B cell (primary cell): ENCODE data around the gene ULK1. TPM values are rescaled to one million over a fixed set of nuclear protein-coding genes. Genes with fewer than 3 reads are reported as not detected.

ENCODE experiments used
- ATAC-seq: fragments of 200-7000 bp; cut with Tn5 transposase; one replicate; pipeline ENCODE4 v1.10.0; 2021; ENCODE audit warnings: low read depth, mild to moderate bottlenecking, moderate number of reproducible peaks, moderate library complexity
- CTCF ChIA-PET: fragments of 350-600 bp; sonication (Branson Sonifier 250); formaldehyde crosslinking; loops from one replicate; lab custom pipeline; 2021; ENCODE audit warnings: antibody characterized with exemption, inconsistent platforms; lab: Charles Lee
- POLR2A ChIA-PET: fragments of 350-600 bp; sonication (Branson Sonifier 250); formaldehyde crosslinking; loops from one replicate; lab custom pipeline; 2021; ENCODE audit warnings: antibody characterized with exemption; lab: Charles Lee
- DNase-seq: peaks from one replicate; pipeline ENCODE4 v3.0.0; 2013
- H2AFZ ChIP-seq: 2 replicates; pipeline ENCODE4 v1.6.1; 2012; ENCODE audit warnings: mild to moderate bottlenecking, low read depth, low read length; ENCODE audit not compliant: insufficient read depth, poor library complexity, severe bottlenecking
- H3K27ac ChIP-seq, 2 donors: 1 replicate in 1 of 2; 2 replicates in 1 of 2; pipeline ENCODE4 v1.5.1; 2012 to 2013; ENCODE audit warnings: low read length in 2 of 2, mild to moderate bottlenecking in 2 of 2, moderate library complexity in 1 of 2
- H3K27me3 ChIP-seq, 4 experiments: fragments of 200-600 bp in 1 of 4; sonication (generic) in 1 of 4; replicated peaks in 1 of 4; 1 replicate in 2 of 4; 2 replicates in 2 of 4; pipeline versions ENCODE4 v1.6.1 to v1.7.0; 2013 to 2016; ENCODE audit warnings: low read length in 3 of 4, mild to moderate bottlenecking in 2 of 4, mixed read lengths in 1 of 4, moderate library complexity in 1 of 4; ENCODE audit not compliant: insufficient read depth in 4 of 4, control insufficient read depth in 3 of 4; ENCODE audit errors: control extremely low read depth in 1 of 4
- H3K36me3 ChIP-seq, 2 experiments: replicated peaks in 1 of 2; 1 replicate in 1 of 2; 2 replicates in 1 of 2; pipeline versions ENCODE4 v1.6.1 to v1.7.1; 2013; ENCODE audit warnings: low read length in 1 of 2; ENCODE audit not compliant: insufficient read depth in 2 of 2, control insufficient read depth in 1 of 2; ENCODE audit errors: control extremely low read depth in 1 of 2, extremely low read depth in 1 of 2
- H3K4me1 ChIP-seq, 2 donors: fragments of 200-600 bp in 1 of 2; sonication (generic) in 1 of 2; 1 replicate in 1 of 2; 2 replicates in 1 of 2; pipeline versions ENCODE4 v1.5.1 to v1.6.1; 2013 to 2017; ENCODE audit warnings: low read length in 2 of 2; ENCODE audit not compliant: control insufficient read depth in 2 of 2, insufficient read depth in 2 of 2
- H3K4me2 ChIP-seq: replicated peaks from 2 replicates; pipeline ENCODE3; 2012; ENCODE audit warnings: mild to moderate bottlenecking, low read depth, low read length; ENCODE audit not compliant: poor library complexity, severe bottlenecking
- H3K4me3 ChIP-seq, 5 experiments: fragments of 200-600 bp in 1 of 5; sonication (generic) in 1 of 5; 1 replicate in 3 of 5; 2 replicates in 2 of 5; pipeline versions ENCODE4 v1.5.1 to v1.7.0; 2011 to 2016; ENCODE audit warnings: low read length in 4 of 5, mild to moderate bottlenecking in 4 of 5, low read depth in 2 of 5, control low read depth in 1 of 5, moderate library complexity in 1 of 5; ENCODE audit not compliant: insufficient read depth in 1 of 5; ENCODE audit errors: control extremely low read depth in 1 of 5, extremely low read depth in 1 of 5
- H3K79me2 ChIP-seq: fragments of 200-600 bp; sonication (generic); one replicate; pipeline ENCODE4 v1.6.0; 2016; ENCODE audit warnings: low read length; ENCODE audit not compliant: control insufficient read depth, insufficient read depth
- H3K9ac ChIP-seq: fragments of 200-600 bp; sonication (generic); 2 replicates; pipeline ENCODE4 v1.6.1; 2017; ENCODE audit warnings: mild to moderate bottlenecking, low read length, moderate library complexity
- H3K9me3 ChIP-seq, 3 donors: one replicate each; pipeline versions ENCODE4 v1.6.1 to v1.7.1; 2013; ENCODE audit warnings: low read length in 2 of 3; ENCODE audit not compliant: control insufficient read depth in 2 of 3, insufficient read depth in 1 of 3; ENCODE audit errors: control extremely low read depth in 1 of 3
- H4K20me1 ChIP-seq: 2 replicates; pipeline ENCODE4 v1.6.0; 2012; ENCODE audit warnings: mild to moderate bottlenecking, low read length; ENCODE audit not compliant: insufficient read depth, control insufficient read depth, poor library complexity, severe bottlenecking
- H3K27ac Mint-ChIP-seq: one replicate; pipeline ENCODE4 v1.8.0; 2021; ENCODE audit warnings: mixed read lengths
- H3K27me3 Mint-ChIP-seq: one replicate; pipeline ENCODE4 v1.8.0; 2021; ENCODE audit warnings: mixed read lengths
- H3K4me1 Mint-ChIP-seq: one replicate; pipeline ENCODE4 v1.8.0; 2021; ENCODE audit warnings: mixed read lengths
- H3K4me3 Mint-ChIP-seq: one replicate; pipeline ENCODE4 v1.8.0; 2021; ENCODE audit warnings: mixed read lengths
- H3K9me3 Mint-ChIP-seq: one replicate; pipeline ENCODE4 v1.8.0; 2022; ENCODE audit warnings: mixed read lengths; ENCODE audit not compliant: insufficient read depth
- CTCF ChIP-seq: fragments of 200-600 bp; IDR thresholded peaks from one replicate; pipeline ENCODE4 v1.8.0; 2022; ENCODE audit warnings: antibody characterized with exemption, mild to moderate bottlenecking
- EZH2 ChIP-seq: IDR thresholded peaks from 2 replicates; pipeline ENCODE4 v1.6.1; 2012; ENCODE audit warnings: borderline replicate concordance, low read depth, mild to moderate bottlenecking, moderate library complexity, low read length; ENCODE audit not compliant: insufficient read depth, poor library complexity, severe bottlenecking
- WGBS: methylation state at CpG from one replicate; pipeline ENCODE4 v1.1.5; 2013; ENCODE audit warnings: missing lambda C conversion rate; ENCODE audit not compliant: insufficient coverage; 5-methylcytosine and 5-hydroxymethylcytosine counted together
- intact Hi-C: fragments of 100-400 bp; cut with micrococcal nuclease; formaldehyde crosslinking; loops from one replicate; pipeline ENCODE4 v1.10.0; 2022
- polyA plus RNA-seq: library from polyadenylated mRNA; depleted of rRNA; stranded (reverse); fragments of >200 nt; gene quantifications from 2 replicates; pipeline ENCODE4 v1.2.3, GENCODE V29; 2012
- total RNA-seq, 2 donors: library from RNA; stranded (reverse); fragments of 120-200 nt in 1 of 2; gene quantifications; 1 replicate in 1 of 2; 2 replicates in 1 of 2; pipeline versions ENCODE4 v1.2.3 to v1.2.4, GENCODE V29; 2013 to 2022

The ULK1 gene
- total and polyA plus RNA-seq, 2 donors (not counting 1 experiment from before 2014, with no cell fraction given): 38.9 to 59.5 TPM

GRCh38 chr12:131856366-131857097 is 37.9 kb upstream of the ULK1 start:
- Mint-ChIP-seq H3K27me3 (peaks cover 12% of the 10 kb centered on the region), H3K27ac (no peak overlapping the region), H3K4me1 (peaks cover 20% of the 10 kb centered on the region), H3K4me3 (no peak overlapping the region), H3K9me3 (no peaks in the 10 kb centered on the region)
- no peak for ATAC-seq
- Histone ChIP-seq H3K4me1 (peaks cover 18 to 19% of the 10 kb centered on the region in 2 donors), H3K36me3 (no peaks in the 10 kb centered on the region), H3K4me2 (no peak overlapping the region), H3K27ac (no peak overlapping the region), H3K9me3 (peaks cover 0 to 5% (median 0%) of the 10 kb centered on the region in 3 donors), H3K4me3 (no peak overlapping the region), H3K79me2 (no peaks in the 10 kb centered on the region), H2AFZ (no peak overlapping the region), H3K9ac (no peak overlapping the region), H3K27me3 (peaks cover 0 to 14% (median 0%) of the 10 kb centered on the region in 4 experiments), H4K20me1 (no peaks in the 10 kb centered on the region)
- TF ChIP-seq EZH2 (no peak), CTCF (no peak)
- WGBS: 91% methylated on average over 10 of the region's 10 CpGs
- ChIA-PET POLR2A (no interaction called here), CTCF (no interaction called here)
- intact Hi-C loops: no loop called here
- no peak for DNase-seq
